ENCODE results near the gene WFDC1. TPM values are rescaled to one million over a fixed set of nuclear protein-coding genes. Genes with fewer than 3 reads are reported as not detected.

WFDC1 gene
- polyA plus RNA-seq, 1 of the 3 experiments (the other 2 are of a cell fraction): 0.03 TPM

GRCh38 chr16:84357191-84357651 is 62.5 kb downstream of the WFDC1 start:
- Histone ChIP-seq H3K9me2 (no peaks in the 10 kb centered on the region), H3K4me3 (ENCODE audit: low read depth in 2 of 2, low read length in 1 of 2) (no peak overlapping the region), H3K9ac (no peak overlapping the region), H4K20me1 (ENCODE audit: insufficient read depth) (no peaks in the 10 kb centered on the region), H2AFZ (ENCODE audit: low read depth) (no peak overlapping the region), H3K4me1 (ENCODE audit: control insufficient read depth in 1 of 2, insufficient read depth in 2 of 2, low read depth in 1 of 2, low read length in 1 of 2) (no peaks in the 10 kb centered on the region), H3K4me2 (no peak overlapping the region), H3K9me3 (no peaks in the 10 kb centered on the region), H3K27me3 (ENCODE audit: insufficient read depth) (peaks cover 23% of the 10 kb centered on the region; the same call in 1 of the 2 replicates), H3K27ac (ENCODE audit: low read depth in 2 of 2, low read length in 1 of 2) (no peak overlapping the region), H3F3A (replicated peaks; ENCODE audit: insufficient read depth) (no peaks in the 10 kb centered on the region), H3K36me3 (replicated peaks in 1 of 2; ENCODE audit: control insufficient read depth in 1 of 2, insufficient read depth in 2 of 2, low read length in 1 of 2) (no peaks in the 10 kb centered on the region), H3K79me2 (ENCODE audit: insufficient read depth) (no peaks in the 10 kb centered on the region)
- ChIA-PET CTCF (interaction anchor here (1.0 kb wide), 1 partner anchor 9 kb away, joined by 3 read pairs; no protein-coding TSS in a partner anchor), POLR2A (no interaction called here)
- 34% methylated on average over 9 of the region's 9 CpGs for WGBS (ENCODE audit: low lambda C conversion rate)
- TF ChIP-seq USF1 (IDR thresholded peaks at IDR 0.05; ENCODE audit: borderline replicate concordance, low read depth) (no peak), ZBTB33 (IDR thresholded peaks at IDR 0.05; ENCODE audit: borderline replicate concordance, low read depth) (no peak), MEF2A (IDR thresholded peaks at IDR 0.05; ENCODE audit: borderline replicate concordance, low read depth) (no peak), TCF12 (IDR thresholded peaks at IDR 0.05) (no peak), GABPA (IDR thresholded peaks at IDR 0.05; ENCODE audit: low read depth) (no peak), FOXJ3 (CRISPR knock-in tag; IDR thresholded peaks at IDR 0.05) (no peak), IRF3 (IDR thresholded peaks at IDR 0.05; ENCODE audit: low read depth, low read length) (no peak), GATA2 (CRISPR knock-in tag; IDR thresholded peaks at IDR 0.05) (no peak), POLR2AphosphoS5 (IDR thresholded peaks at IDR 0.05; ENCODE audit: low read depth, low read length) (no peak), JUND (IDR thresholded peaks at IDR 0.05) (no peak), EP300 (IDR thresholded peaks at IDR 0.05; ENCODE audit: borderline replicate concordance in 1 of 2, low read depth in 1 of 2, low read length in 1 of 2) (no peak), RXRA (IDR thresholded peaks at IDR 0.05; ENCODE audit: borderline replicate concordance, low read depth) (no peak), ELF1 (IDR thresholded peaks at IDR 0.05) (no peak), USF2 (IDR thresholded peaks at IDR 0.05; ENCODE audit: borderline replicate concordance, low read depth, low read length) (no peak), FOXM1 (IDR thresholded peaks at IDR 0.05; ENCODE audit: low read depth) (no peak), PBX3 (IDR thresholded peaks at IDR 0.05) (no peak), SMC3 (IDR thresholded peaks at IDR 0.05; ENCODE audit: low read depth, low read length) (no peak)
- DNase-seq: no peak
